PFSK-1 (cell line): ENCODE data around the gene TSSK6.

Source experiments
- POLR2AphosphoS5 ChIP-seq: IDR thresholded peaks from 2 replicates; pipeline ENCODE4 v1.6.1; 2012; ENCODE audit warnings: low read depth, mild to moderate bottlenecking, control low read depth, low read length, moderate library complexity
- REST ChIP-seq, 2 experiments: IDR thresholded peaks; 2 replicates each; pipeline versions ENCODE4 v1.6.1 to v1.8.0; 2011 to 2012; ENCODE audit warnings: low read depth in 2 of 2, low read length in 2 of 2, control low read depth in 1 of 2, inconsistent platforms in 1 of 2, mild to moderate bottlenecking in 1 of 2, moderate library complexity in 1 of 2; ENCODE audit not compliant: insufficient read depth in 1 of 2
- SIN3A ChIP-seq: IDR thresholded peaks from 2 replicates; pipeline ENCODE4 v1.6.1; 2012; ENCODE audit warnings: mild to moderate bottlenecking, low read length, moderate library complexity, borderline replicate concordance; ENCODE audit not compliant: insufficient read depth

- no peak for TF ChIP-seq REST (IDR thresholded peaks at IDR 0.05; ENCODE audit: insufficient read depth in 1 of 2, low read depth in 2 of 2, low read length in 2 of 2)
- TF ChIP-seq POLR2AphosphoS5 = no peak
- no peak for TF ChIP-seq SIN3A
Observed at GRCh38 chr19:19485998-19486290, 29.4 kb downstream of the TSSK6 start.
